PC-3 (cell line): Measurements from ENCODE around the gene RELL2. TPM values are rescaled to one million over a fixed set of nuclear protein-coding genes. Genes with fewer than 3 reads are reported as not detected.
A peak's percentile ranks its signal among the peaks of the same experiment; 100 is the strongest.

Experiments
- ATAC-seq: fragments of 200-7000 bp; cut with Tn5 transposase; 2 replicates; pipeline ENCODE4 v1.9.1; 2020; ENCODE audit warnings: mild to moderate bottlenecking, moderate library complexity
- BruUV-seq: library from RNA; stranded (reverse); fragments of 400-500 nt; replicated peaks from 2 replicates; lab custom pipeline; 2021; lab: Mats Ljungman, UMichigan
- CTCF ChIA-PET: fragments of 300-600 bp; sonication (Branson Sonifier 250); formaldehyde crosslinking; loops from one replicate; lab custom pipeline; 2022; ENCODE audit warnings: antibody characterized with exemption; lab: Charles Lee
- POLR2A ChIA-PET: fragments of 300-600 bp; sonication (Branson Sonifier 250); formaldehyde crosslinking; loops from one replicate; lab custom pipeline; 2022; ENCODE audit warnings: antibody characterized with exemption; ENCODE audit not compliant: unreplicated experiment; lab: Charles Lee
- DNase-seq: peaks from one replicate; pipeline ENCODE4 v3.0.0-alpha.2; 2015
- H2AFZ ChIP-seq: fragments of 300-600 bp; sonication (generic); 2 replicates; pipeline ENCODE4 v1.6.0; 2016; ENCODE audit warnings: antibody characterized with exemption, low read length
- H3F3A ChIP-seq: fragments of 300-600 bp; sonication (generic); one replicate; pipeline ENCODE4 v1.6.0; 2017; ENCODE audit warnings: antibody characterized with exemption, low read length, control low read depth, mild to moderate bottlenecking; ENCODE audit not compliant: unreplicated experiment
- H3K27ac ChIP-seq: fragments of 300-600 bp; sonication (generic); 2 replicates; pipeline ENCODE4 v1.5.1; 2016; ENCODE audit warnings: mild to moderate bottlenecking, low read length
- H3K27me3 ChIP-seq: fragments of 300-600 bp; sonication (generic); 2 replicates; pipeline ENCODE4 v1.6.1; 2016; ENCODE audit warnings: low read length, mixed read lengths
- H3K36me3 ChIP-seq: fragments of 300-600 bp; sonication (generic); 2 replicates; pipeline ENCODE4 v1.6.1; 2016; ENCODE audit warnings: low read depth, mixed run types, low read length, mixed read lengths
- H3K4me1 ChIP-seq: fragments of 300-600 bp; sonication (generic); 2 replicates; pipeline ENCODE4 v1.5.1; 2016; ENCODE audit warnings: low read length; ENCODE audit not compliant: insufficient read depth
- H3K4me2 ChIP-seq: fragments of 300-600 bp; sonication (generic); 2 replicates; pipeline ENCODE4 v1.6.0; 2016; ENCODE audit warnings: low read length
- H3K4me3 ChIP-seq: fragments of 300-600 bp; sonication (generic); 2 replicates; pipeline ENCODE4 v1.5.1; 2016; ENCODE audit warnings: mild to moderate bottlenecking, low read length, mixed read lengths
- H3K79me2 ChIP-seq: fragments of 300-600 bp; sonication (generic); 2 replicates; pipeline ENCODE4 v1.6.1; 2017; ENCODE audit warnings: low read length, mixed read lengths
- H3K9ac ChIP-seq: fragments of 300-600 bp; sonication (generic); 2 replicates; pipeline ENCODE4 v1.6.0; 2016; ENCODE audit warnings: mild to moderate bottlenecking, low read length
- H3K9me2 ChIP-seq: fragments of 300-600 bp; sonication (generic); replicated peaks from 2 replicates; pipeline ENCODE4 v1.6.1; 2016; ENCODE audit warnings: mixed run types, low read length, mixed read lengths
- H3K9me3 ChIP-seq: fragments of 300-600 bp; sonication (generic); 2 replicates; pipeline ENCODE4 v1.6.1; 2016; ENCODE audit warnings: low read length, mixed read lengths
- H4K20me1 ChIP-seq: fragments of 300-600 bp; sonication (generic); 2 replicates; pipeline ENCODE4 v1.6.1; 2016; ENCODE audit warnings: low read length, mixed read lengths
- EZH2 ChIP-seq: fragments of 300-600 bp; sonication (generic); IDR thresholded peaks from one replicate; pipeline ENCODE4 v1.6.1; 2017; ENCODE audit warnings: antibody characterized with exemption, mild to moderate bottlenecking, low read length; ENCODE audit not compliant: unreplicated experiment
- EZH2phosphoT487 ChIP-seq: fragments of 300-600 bp; sonication (generic); IDR thresholded peaks from 2 replicates; pipeline ENCODE4 v1.6.1; 2018; ENCODE audit warnings: mild to moderate bottlenecking, antibody characterized with exemption, low read length, borderline replicate concordance
- intact Hi-C: fragments of 100-400 bp; cut with micrococcal nuclease; formaldehyde crosslinking; loops from 2 replicates; pipeline ENCODE4 v1.9.0; 2023
- total RNA-seq: library from RNA; depleted of rRNA; stranded (reverse); fragments of >200 nt; gene quantifications from 2 replicates; pipeline ENCODE4 v1.2.3, GENCODE V29; 2014
- TF ChIP-seq, protein P1 (sequence below): fragments of 300-600 bp; sonication (generic); conservative IDR thresholded peaks from 2 replicates; pipeline ENCODE4 v1.5.1; 2017; ENCODE audit warnings: antibody characterized with exemption, low read depth, mild to moderate bottlenecking, low read length

RELL2 gene
- total RNA-seq, 1 experiment from 2014 or later, result 5.6 TPM

DNA sequence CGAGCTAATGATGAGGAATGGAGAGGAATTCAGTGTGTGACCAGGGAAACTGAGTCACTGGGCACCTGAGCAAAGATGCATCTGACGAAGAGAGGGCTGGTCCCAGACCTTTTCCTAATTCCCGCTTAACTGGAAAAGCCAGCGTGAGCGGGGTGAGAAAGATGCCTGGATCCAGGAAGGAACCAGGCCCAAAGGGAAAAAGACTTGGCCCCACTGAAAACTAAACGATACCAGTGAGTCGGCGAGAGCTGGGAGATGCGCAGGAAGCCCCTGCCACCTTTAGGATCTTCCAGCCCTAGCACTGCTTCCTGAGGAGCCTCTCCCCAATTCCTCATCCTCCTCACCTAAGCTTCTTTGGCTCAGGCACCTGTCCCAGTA lies 14.9 kb downstream of the RELL2 start:
- DNase-seq (peak; percentile 9), ATAC-seq (no peak)
- ChIA-PET CTCF (interaction anchor here (1.2 kb wide), 1 partner anchor 18 kb away, joined by 4 read pairs; no protein-coding TSS in a partner anchor), POLR2A (interaction anchor here (0.6 kb wide), 1 partner anchor 15 kb away, joined by 4 read pairs; the partner anchor contains the start of genes HDAC3 and RELL2)
- intact Hi-C loops, result no loop called here
- H3K4me1 ChIP-seq, result peaks cover 20% of the 10 kb centered on the region; the same call in 1 of the 2 replicates
- TF ChIP-seq, protein P1, sequence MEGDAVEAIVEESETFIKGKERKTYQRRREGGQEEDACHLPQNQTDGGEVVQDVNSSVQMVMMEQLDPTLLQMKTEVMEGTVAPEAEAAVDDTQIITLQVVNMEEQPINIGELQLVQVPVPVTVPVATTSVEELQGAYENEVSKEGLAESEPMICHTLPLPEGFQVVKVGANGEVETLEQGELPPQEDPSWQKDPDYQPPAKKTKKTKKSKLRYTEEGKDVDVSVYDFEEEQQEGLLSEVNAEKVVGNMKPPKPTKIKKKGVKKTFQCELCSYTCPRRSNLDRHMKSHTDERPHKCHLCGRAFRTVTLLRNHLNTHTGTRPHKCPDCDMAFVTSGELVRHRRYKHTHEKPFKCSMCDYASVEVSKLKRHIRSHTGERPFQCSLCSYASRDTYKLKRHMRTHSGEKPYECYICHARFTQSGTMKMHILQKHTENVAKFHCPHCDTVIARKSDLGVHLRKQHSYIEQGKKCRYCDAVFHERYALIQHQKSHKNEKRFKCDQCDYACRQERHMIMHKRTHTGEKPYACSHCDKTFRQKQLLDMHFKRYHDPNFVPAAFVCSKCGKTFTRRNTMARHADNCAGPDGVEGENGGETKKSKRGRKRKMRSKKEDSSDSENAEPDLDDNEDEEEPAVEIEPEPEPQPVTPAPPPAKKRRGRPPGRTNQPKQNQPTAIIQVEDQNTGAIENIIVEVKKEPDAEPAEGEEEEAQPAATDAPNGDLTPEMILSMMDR, result no peak
- no peak for TF ChIP-seq EZH2phosphoT487
- no peak for TF ChIP-seq EZH2
- H3K9me3 ChIP-seq, result no peaks in the 10 kb centered on the region
- no peaks in the 10 kb centered on the region for H3F3A ChIP-seq
- H2AFZ ChIP-seq, result peak overlapping the region; percentile 62; the same call in 1 of the 2 replicates
- peak overlapping the region; percentile 78 for H3K4me2 ChIP-seq
- H3K4me3 ChIP-seq, result peak overlapping the region; percentile 72
- H3K9me2 ChIP-seq, result no peaks in the 10 kb centered on the region
- TSS peak; percentile 54 for BruUV-seq
- no peak overlapping the region for H3K9ac ChIP-seq
- H3K27ac ChIP-seq, result no peak overlapping the region
- no peaks in the 10 kb centered on the region for H4K20me1 ChIP-seq
- H3K36me3 ChIP-seq, result no peaks in the 10 kb centered on the region
- H3K27me3 ChIP-seq, result no peaks in the 10 kb centered on the region
- H3K79me2 ChIP-seq, result no peaks in the 10 kb centered on the region

DNA sequence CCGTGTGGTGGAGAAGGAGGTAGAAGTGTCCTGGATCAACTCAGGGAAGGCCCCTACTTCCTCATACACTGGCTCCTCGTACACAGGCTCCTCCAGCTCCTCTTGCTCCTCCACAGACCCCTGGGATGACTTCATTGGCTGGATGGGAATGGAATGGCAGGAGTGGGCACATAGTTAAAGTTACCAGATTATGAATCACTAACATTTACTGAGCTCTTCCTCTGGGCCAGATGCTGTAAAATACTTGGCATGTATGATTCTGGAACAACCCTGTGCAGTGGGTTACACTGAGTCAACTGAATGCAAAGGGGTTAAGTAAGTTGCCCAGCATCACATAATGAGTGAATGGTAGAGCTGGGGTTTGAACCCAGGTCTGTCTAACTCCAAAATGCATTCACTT lies 17.5 kb downstream of the RELL2 start:
- intact Hi-C loops, result no loop called here
- Histone ChIP-seq H3K9me2 (no peaks in the 10 kb centered on the region), H3K27me3 (no peaks in the 10 kb centered on the region), H2AFZ (no peak overlapping the region), H3K4me3 (no peak overlapping the region), H3K9ac (no peak overlapping the region), H3K79me2 (no peaks in the 10 kb centered on the region), H4K20me1 (no peaks in the 10 kb centered on the region), H3K9me3 (no peaks in the 10 kb centered on the region), H3K27ac (peak overlapping the region; percentile 46), H3K4me1 (peaks cover 31% of the 10 kb centered on the region), H3K36me3 (no peaks in the 10 kb centered on the region), H3K4me2 (no peak overlapping the region), H3F3A (no peaks in the 10 kb centered on the region)
- TF ChIP-seq, protein P1, result no peak
- no peak for TF ChIP-seq EZH2phosphoT487
- DNase-seq (peak; percentile 52), ATAC-seq (peak; percentile 29)
- BruUV-seq, result no TSS peak
- POLR2A ChIA-PET, result no interaction called here
- CTCF ChIA-PET, result no interaction called here

DNA sequence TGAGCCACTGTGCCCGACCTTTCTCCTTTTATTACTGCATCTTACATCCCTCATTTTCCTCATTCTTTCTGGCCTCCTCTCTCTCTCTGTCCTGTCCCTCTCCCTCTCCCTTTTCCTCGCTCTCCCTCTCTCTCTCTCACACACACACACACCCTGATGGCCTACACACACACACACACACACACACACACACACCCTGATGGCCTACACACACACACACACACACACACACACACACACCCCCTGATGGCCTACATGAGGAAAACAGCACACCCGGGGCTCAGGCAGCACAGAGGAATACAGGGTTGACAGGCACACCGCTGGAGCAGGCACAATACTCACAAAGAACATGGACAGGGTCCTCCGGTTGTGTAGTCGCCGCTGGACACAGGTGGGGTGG lies 18.2 kb downstream of the RELL2 start:
- no peaks in the 10 kb centered on the region for H3K79me2 ChIP-seq
- no peaks in the 10 kb centered on the region for H3F3A ChIP-seq
- no peak for ATAC-seq
- intact Hi-C loops, result no loop called here
- TF ChIP-seq, protein P1, result no peak
- TF ChIP-seq EZH2, result no peak
- peaks cover 31% of the 10 kb centered on the region for H3K4me1 ChIP-seq
- ChIA-PET CTCF (no interaction called here), POLR2A (no interaction called here)
- no peak for DNase-seq
- no peak overlapping the region for H3K9ac ChIP-seq
- no peaks in the 10 kb centered on the region for H3K36me3 ChIP-seq
- no peak overlapping the region for H3K4me2 ChIP-seq
- no peaks in the 10 kb centered on the region for H3K27me3 ChIP-seq
- H2AFZ ChIP-seq, result no peak overlapping the region
- no peaks in the 10 kb centered on the region for H3K9me3 ChIP-seq
- no peaks in the 10 kb centered on the region for H3K9me2 ChIP-seq
- H4K20me1 ChIP-seq, result no peaks in the 10 kb centered on the region
- no peak overlapping the region for H3K4me3 ChIP-seq
- H3K27ac ChIP-seq, result no peak overlapping the region
- no TSS peak for BruUV-seq
